ENCODE data around the gene LONP1.
A peak's percentile ranks its signal among the peaks of the same experiment; 100 is the strongest.

The LONP1 gene

DNA sequence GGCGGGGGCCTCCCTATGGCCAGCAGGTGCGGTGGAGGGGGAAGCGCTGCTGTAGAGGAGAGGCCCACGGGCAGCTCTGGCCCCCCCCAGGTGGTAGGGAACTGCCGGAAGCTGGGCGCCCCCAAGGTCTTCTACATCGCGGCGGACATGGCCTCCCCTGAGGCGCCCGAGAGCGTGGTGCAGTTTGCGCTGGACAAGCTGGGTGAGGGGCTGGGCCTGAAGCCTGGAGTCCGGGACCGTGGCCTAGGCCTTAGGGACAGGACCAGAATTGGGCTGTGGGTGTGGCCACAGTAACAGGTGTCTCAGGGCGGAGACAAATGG is 33.7 kb downstream of the LONP1 start:
- Mint-ChIP-seq H3K9me3 (no peaks in the 10 kb centered on the region), H3K4me1 (peaks cover 10% of the 10 kb centered on the region), H3K36me3 (ENCODE audit: low read depth) (peaks cover 3% of the 10 kb centered on the region), H3K4me3 (peak overlapping the region; percentile 83 to 89 (median 86)), H3K27me3 (ENCODE audit: low read depth) (peaks cover 8% of the 10 kb centered on the region), H3K27ac (peak overlapping the region; percentile 64 to 91 (median 88))
- TF ChIP-seq, protein P1, sequence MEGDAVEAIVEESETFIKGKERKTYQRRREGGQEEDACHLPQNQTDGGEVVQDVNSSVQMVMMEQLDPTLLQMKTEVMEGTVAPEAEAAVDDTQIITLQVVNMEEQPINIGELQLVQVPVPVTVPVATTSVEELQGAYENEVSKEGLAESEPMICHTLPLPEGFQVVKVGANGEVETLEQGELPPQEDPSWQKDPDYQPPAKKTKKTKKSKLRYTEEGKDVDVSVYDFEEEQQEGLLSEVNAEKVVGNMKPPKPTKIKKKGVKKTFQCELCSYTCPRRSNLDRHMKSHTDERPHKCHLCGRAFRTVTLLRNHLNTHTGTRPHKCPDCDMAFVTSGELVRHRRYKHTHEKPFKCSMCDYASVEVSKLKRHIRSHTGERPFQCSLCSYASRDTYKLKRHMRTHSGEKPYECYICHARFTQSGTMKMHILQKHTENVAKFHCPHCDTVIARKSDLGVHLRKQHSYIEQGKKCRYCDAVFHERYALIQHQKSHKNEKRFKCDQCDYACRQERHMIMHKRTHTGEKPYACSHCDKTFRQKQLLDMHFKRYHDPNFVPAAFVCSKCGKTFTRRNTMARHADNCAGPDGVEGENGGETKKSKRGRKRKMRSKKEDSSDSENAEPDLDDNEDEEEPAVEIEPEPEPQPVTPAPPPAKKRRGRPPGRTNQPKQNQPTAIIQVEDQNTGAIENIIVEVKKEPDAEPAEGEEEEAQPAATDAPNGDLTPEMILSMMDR (IDR thresholded peaks at IDR 0.05; ENCODE audit: unreplicated experiment in 3 of 3) = no peak

- Mint-ChIP-seq H3K27me3 (ENCODE audit: low read depth) (peaks cover 3% of the 10 kb centered on the region), H3K36me3 (ENCODE audit: low read depth) (peaks cover 3% of the 10 kb centered on the region), H3K9me3 (no peaks in the 10 kb centered on the region), H3K4me3 (peak overlapping the region in 1 of 3 experiments; percentile 38), H3K4me1 (peaks cover 12% of the 10 kb centered on the region), H3K27ac (no peak overlapping the region)
- TF ChIP-seq, protein P1 (IDR thresholded peaks at IDR 0.05; ENCODE audit: unreplicated experiment in 3 of 3) = no peak
Measured at GRCh38 chr19:5684694-5685430, 35.1 kb downstream of the LONP1 start.

GRCh38 chr19:5683177-5683886 is 36.6 kb downstream of the LONP1 start:
- TF ChIP-seq, protein P1 (IDR thresholded peaks at IDR 0.05; ENCODE audit: unreplicated experiment in 3 of 3) = no peak
- Mint-ChIP-seq H3K4me3 (peak overlapping the region; percentile 69 to 100 (median 73)), H3K27me3 (ENCODE audit: low read depth) (no peaks in the 10 kb centered on the region), H3K36me3 (ENCODE audit: low read depth) (peaks cover 3% of the 10 kb centered on the region), H3K27ac (peak overlapping the region in 1 of 3 experiments; percentile 41), H3K9me3 (no peaks in the 10 kb centered on the region), H3K4me1 (peaks cover 15% of the 10 kb centered on the region)

DNA sequence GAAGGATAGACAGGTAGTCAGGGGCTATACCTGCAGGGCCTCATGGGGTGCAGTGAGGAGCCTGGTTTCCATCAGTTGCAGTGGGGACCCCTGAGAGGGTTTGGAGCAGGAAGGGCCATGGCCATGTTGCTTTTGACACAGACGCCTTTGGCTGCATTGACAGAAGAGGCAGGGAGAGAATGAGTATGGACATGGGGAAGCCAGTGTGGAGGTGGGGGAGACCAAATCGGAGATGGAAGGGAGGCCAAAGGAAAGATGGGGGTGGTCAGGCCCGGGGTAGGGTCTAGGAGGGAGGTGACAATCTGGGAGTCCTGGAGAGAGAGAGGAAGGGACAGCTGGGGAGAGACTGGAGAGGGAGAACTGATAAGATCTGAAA is 37.9 kb downstream of the LONP1 start:
- Mint-ChIP-seq H3K27ac (peak overlapping the region in 1 of 3 experiments; percentile 62), H3K27me3 (ENCODE audit: low read depth) (no peaks in the 10 kb centered on the region), H3K9me3 (no peaks in the 10 kb centered on the region), H3K36me3 (ENCODE audit: low read depth) (peaks cover 3% of the 10 kb centered on the region), H3K4me3 (peak overlapping the region; percentile 85 to 100 (median 86)), H3K4me1 (peaks cover 15% of the 10 kb centered on the region)
- TF ChIP-seq, protein P1 (IDR thresholded peaks at IDR 0.05; ENCODE audit: unreplicated experiment in 3 of 3) = no peak

DNA sequence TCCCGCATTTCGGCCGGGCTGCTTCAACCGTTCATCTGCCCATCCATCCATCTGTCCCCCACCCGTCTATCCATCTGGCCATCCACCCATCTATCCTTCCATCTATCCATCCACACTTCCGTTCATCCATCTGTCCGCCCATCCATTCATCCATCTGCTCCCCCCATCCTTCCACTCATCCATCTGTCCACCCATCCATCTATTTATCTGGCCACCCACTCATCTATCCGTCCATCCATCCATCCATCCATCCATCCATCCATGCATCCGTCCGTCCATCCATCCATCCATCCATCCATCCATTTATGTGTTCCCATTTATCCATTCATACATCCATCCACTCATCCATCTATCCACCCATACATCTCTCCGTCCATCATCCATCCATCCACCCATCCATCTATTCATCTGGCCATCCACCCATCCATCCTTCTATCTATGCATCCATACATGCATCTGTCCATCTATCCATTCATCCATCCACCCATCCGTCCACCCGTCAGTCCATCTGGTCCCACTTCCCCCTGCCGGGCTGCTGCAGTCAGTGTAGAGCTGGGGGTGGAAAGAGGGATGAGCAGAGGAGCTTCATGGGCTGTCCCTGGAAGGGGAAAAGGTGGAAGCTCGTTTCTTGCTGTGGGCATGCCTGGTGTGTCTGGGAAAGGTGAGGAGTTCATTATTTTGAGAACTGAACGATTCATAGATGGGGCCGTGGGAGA is 38.4 kb downstream of the LONP1 start:
- TF ChIP-seq, protein P1 (IDR thresholded peaks at IDR 0.05; ENCODE audit: unreplicated experiment in 3 of 3) = no peak
- H3K4me3 Mint-ChIP-seq = peak overlapping the region; percentile 85 to 100 (median 86)
- no peaks in the 10 kb centered on the region for H3K9me3 Mint-ChIP-seq
- no peaks in the 10 kb centered on the region for H3K27me3 Mint-ChIP-seq (ENCODE audit: low read depth)
- peak overlapping the region in 2 of 3 experiments; percentile 54 to 62 for H3K27ac Mint-ChIP-seq
- peaks cover 3% of the 10 kb centered on the region for H3K36me3 Mint-ChIP-seq (ENCODE audit: low read depth)
- H3K4me1 Mint-ChIP-seq = peaks cover 17% of the 10 kb centered on the region
